OCI-LY7 (cell line): Measurements from ENCODE around the gene ITSN1. TPM values are rescaled to one million over a fixed set of nuclear protein-coding genes. Genes with fewer than 3 reads are reported as not detected.
"Not testable (repeated sequence)": the region's sequence is repeated elsewhere in the genome, so short reads cannot be mapped to it uniquely, and the experiment has no call there.

ENCODE experiments used
- BruUV-seq: library from RNA; stranded (reverse); fragments of 400-500 nt; replicated peaks from 2 replicates; lab custom pipeline; 2021; lab: Mats Ljungman, UMichigan
- CTCF ChIA-PET: fragments of 300-600 bp; sonication (Branson Sonifier 250); formaldehyde crosslinking; loops from one replicate; lab custom pipeline; 2022; ENCODE audit warnings: antibody characterized with exemption; ENCODE audit not compliant: unreplicated experiment; lab: Charles Lee
- POLR2A ChIA-PET: fragments of 300-600 bp; sonication (Branson Sonifier 250); formaldehyde crosslinking; loops from one replicate; lab custom pipeline; 2022; ENCODE audit warnings: antibody characterized with exemption; lab: Charles Lee
- DNase-seq: peaks from one replicate; pipeline ENCODE4 v3.0.0-alpha.2; 2015; ENCODE audit warnings: low spot score
- H2AFZ ChIP-seq: fragments of 200-600 bp; sonication (generic), shearing (Covaris generic); 2 replicates; pipeline ENCODE4 v1.6.1; 2014; ENCODE audit warnings: mild to moderate bottlenecking, antibody characterized with exemption, low read length, moderate library complexity
- H3K27ac ChIP-seq: fragments of 200-600 bp; sonication (generic); 2 replicates; pipeline ENCODE4 v1.5.1; 2014; ENCODE audit warnings: mixed run types, low read depth, mild to moderate bottlenecking, moderate library complexity, low read length, inconsistent platforms; ENCODE audit not compliant: poor library complexity, severe bottlenecking
- H3K36me3 ChIP-seq: fragments of 200-600 bp; sonication (generic); 2 replicates; pipeline ENCODE4 v1.6.1; 2014; ENCODE audit warnings: mild to moderate bottlenecking, antibody characterized with exemption, low read length, moderate library complexity, mixed read lengths; ENCODE audit not compliant: insufficient read depth
- H3K4me1 ChIP-seq: fragments of 200-600 bp; sonication (generic); 2 replicates; pipeline ENCODE4 v1.5.1; 2014; ENCODE audit warnings: mild to moderate bottlenecking, low read length; ENCODE audit not compliant: insufficient read depth, poor library complexity, severe bottlenecking
- H3K4me2 ChIP-seq: fragments of 200-600 bp; sonication (generic); 2 replicates; pipeline ENCODE4 v1.6.1; 2014; ENCODE audit warnings: mild to moderate bottlenecking, low read length
- H3K4me3 ChIP-seq: fragments of 200-600 bp; sonication (generic); 2 replicates; pipeline ENCODE4 v1.5.1; 2014; ENCODE audit warnings: mild to moderate bottlenecking, low read depth, low read length; ENCODE audit not compliant: poor library complexity, severe bottlenecking
- H3K79me2 ChIP-seq: fragments of 200-600 bp; sonication (generic); 2 replicates; pipeline ENCODE4 v1.6.1; 2016; ENCODE audit warnings: low read depth, mild to moderate bottlenecking, low read length, moderate library complexity, mixed read lengths; ENCODE audit not compliant: insufficient read depth
- H3K9me2 ChIP-seq: fragments of 200-600 bp; sonication (generic); 2 replicates; pipeline ENCODE4 v1.6.1; 2016; ENCODE audit warnings: mild to moderate bottlenecking, low read length, mixed read lengths; ENCODE audit not compliant: insufficient read depth
- H3K9me3 ChIP-seq: fragments of 200-600 bp; sonication (generic); 2 replicates; pipeline ENCODE4 v1.6.1; 2014; ENCODE audit warnings: mild to moderate bottlenecking, mixed run types, low read length, mixed read lengths
- H4K20me1 ChIP-seq: fragments of 200-600 bp; sonication (generic); 2 replicates; pipeline ENCODE4 v1.6.1; 2014; ENCODE audit warnings: mild to moderate bottlenecking, antibody characterized with exemption, low read length, moderate library complexity, mixed read lengths; ENCODE audit not compliant: insufficient read depth
- EZH2phosphoT487 ChIP-seq: fragments of 200-600 bp; sonication (generic); IDR thresholded peaks from 2 replicates; pipeline ENCODE4 v1.6.1; 2018; ENCODE audit warnings: low read depth, borderline replicate concordance, mild to moderate bottlenecking, mixed run types, antibody characterized with exemption, low read length, moderate library complexity, mixed read lengths
- intact Hi-C: fragments of 100-400 bp; cut with micrococcal nuclease; formaldehyde crosslinking; loops from one replicate; pipeline ENCODE4 v1.10.0; 2022; ENCODE audit not compliant: unreplicated experiment
- total RNA-seq, 2 experiments: library from RNA; depleted of rRNA in 1 of 2; stranded (reverse); fragments of >200 nt in 1 of 2; shearing (Covaris generic) in 1 of 2; gene quantifications; 2 replicates each; pipeline ENCODE4 v1.2.3, GENCODE V29; 2014 to 2022
- TF ChIP-seq, protein P1 (sequence below): fragments of 200-600 bp; sonication (generic); conservative IDR thresholded peaks from 2 replicates; pipeline ENCODE4 v1.5.1; 2014; ENCODE audit warnings: mild to moderate bottlenecking, antibody characterized with exemption, low read length, moderate library complexity, mixed read lengths

Gene ITSN1
- total RNA-seq, 2 experiments from 2014 or later = 0.60 to 5.9 TPM

DNA sequence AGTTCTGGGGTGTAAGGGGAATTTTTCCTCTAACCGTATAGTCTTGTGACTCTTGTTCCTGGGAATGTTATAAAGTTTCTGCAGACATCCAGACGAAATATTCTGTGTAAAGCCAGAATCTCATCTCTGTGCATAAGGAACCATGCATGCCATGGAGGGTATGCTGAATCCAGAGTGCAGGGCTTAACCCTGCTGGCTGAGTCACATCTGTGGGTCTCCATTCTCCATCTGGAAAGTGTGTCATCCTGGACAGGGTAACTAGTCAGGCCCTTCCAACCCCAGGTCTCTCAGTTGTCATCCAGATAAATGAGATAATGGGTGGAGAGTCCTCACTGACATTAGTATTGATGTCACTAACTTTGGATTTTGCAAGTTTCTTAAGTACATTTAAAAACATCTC is 224.5 kb downstream of the ITSN1 start:
- Histone ChIP-seq H4K20me1 (no peaks in the 10 kb centered on the region), H2AFZ (no peak overlapping the region), H3K36me3 (no peaks in the 10 kb centered on the region), H3K79me2 (no peaks in the 10 kb centered on the region), H3K9me3 (no peaks in the 10 kb centered on the region), H3K27ac (no peak overlapping the region), H3K4me2 (no peak overlapping the region), H3K9me2 (no peaks in the 10 kb centered on the region), H3K4me1 (no peaks in the 10 kb centered on the region), H3K4me3 (no peak overlapping the region)
- DNase-seq = no peak
- BruUV-seq = no TSS peak
- POLR2A ChIA-PET = no interaction called here
- intact Hi-C loops = no loop called here
- TF ChIP-seq, protein P1, sequence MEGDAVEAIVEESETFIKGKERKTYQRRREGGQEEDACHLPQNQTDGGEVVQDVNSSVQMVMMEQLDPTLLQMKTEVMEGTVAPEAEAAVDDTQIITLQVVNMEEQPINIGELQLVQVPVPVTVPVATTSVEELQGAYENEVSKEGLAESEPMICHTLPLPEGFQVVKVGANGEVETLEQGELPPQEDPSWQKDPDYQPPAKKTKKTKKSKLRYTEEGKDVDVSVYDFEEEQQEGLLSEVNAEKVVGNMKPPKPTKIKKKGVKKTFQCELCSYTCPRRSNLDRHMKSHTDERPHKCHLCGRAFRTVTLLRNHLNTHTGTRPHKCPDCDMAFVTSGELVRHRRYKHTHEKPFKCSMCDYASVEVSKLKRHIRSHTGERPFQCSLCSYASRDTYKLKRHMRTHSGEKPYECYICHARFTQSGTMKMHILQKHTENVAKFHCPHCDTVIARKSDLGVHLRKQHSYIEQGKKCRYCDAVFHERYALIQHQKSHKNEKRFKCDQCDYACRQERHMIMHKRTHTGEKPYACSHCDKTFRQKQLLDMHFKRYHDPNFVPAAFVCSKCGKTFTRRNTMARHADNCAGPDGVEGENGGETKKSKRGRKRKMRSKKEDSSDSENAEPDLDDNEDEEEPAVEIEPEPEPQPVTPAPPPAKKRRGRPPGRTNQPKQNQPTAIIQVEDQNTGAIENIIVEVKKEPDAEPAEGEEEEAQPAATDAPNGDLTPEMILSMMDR = no peak
- TF ChIP-seq EZH2phosphoT487 = no peak
- CTCF ChIA-PET = no interaction called here

DNA sequence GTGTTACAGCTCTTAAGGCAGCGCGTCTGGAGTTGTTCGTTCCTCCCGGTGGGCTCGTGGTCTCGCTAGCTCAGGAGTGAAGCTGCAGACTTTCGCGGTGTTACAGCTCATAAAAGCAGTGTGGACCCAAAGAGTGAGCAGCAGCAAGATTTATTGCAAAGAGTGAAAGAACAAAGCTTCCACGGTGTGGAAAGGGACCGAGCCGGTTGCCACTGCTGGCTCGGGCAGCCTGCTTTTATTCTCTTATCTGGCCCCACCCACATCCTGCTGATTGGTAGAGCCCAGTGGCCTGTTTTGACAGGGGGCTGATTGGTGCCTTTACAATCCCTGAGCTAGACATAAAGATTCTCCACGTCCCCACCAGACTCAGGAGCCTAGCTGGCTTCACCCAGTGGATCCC is 225.6 kb downstream of the ITSN1 start:
- H4K20me1 ChIP-seq, H3K79me2 ChIP-seq, H3K4me2 ChIP-seq, H3K4me1 ChIP-seq, H2AFZ ChIP-seq, intact Hi-C loops, BruUV-seq, H3K9me3 ChIP-seq, H3K4me3 ChIP-seq, H3K9me2 ChIP-seq, H3K27ac ChIP-seq, DNase-seq, CTCF ChIA-PET, H3K36me3 ChIP-seq: not testable (repeated sequence)
- POLR2A ChIA-PET = interaction anchor here (0.6 kb wide), 2 partner anchors 454 to 1973 kb away, joined by 4 to 6 read pairs; no protein-coding TSS in a partner anchor

DNA sequence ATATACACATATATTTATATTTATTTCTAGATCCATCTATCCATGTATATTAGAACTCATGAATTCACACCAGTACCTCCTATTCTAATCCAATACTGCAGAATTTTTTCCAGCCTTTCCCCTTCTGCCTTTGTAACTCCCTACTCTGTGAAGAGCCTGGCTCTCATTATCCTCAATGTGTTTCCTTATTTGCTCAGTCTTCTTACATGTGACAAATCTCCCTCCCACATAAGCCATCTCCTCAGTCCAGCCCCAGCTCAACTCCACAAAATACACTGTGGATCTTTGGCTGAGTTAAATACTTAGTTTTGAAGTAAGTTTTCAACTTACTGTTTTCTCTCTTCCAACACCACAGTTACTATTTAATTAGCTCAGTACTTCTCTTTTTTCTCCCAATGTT is 227.6 kb downstream of the ITSN1 start:
- ChIA-PET CTCF (no interaction called here), POLR2A (interaction anchor here (0.7 to 0.8 kb wide), 2 partner anchors 23 to 176 kb away, joined by 3 read pairs; no protein-coding TSS in a partner anchor)
- no TSS peak for BruUV-seq

More for the DNA sequence above, 227.6 kb downstream of the ITSN1 start:
- Histone ChIP-seq H3K27ac (no peak overlapping the region), H3K36me3 (no peaks in the 10 kb centered on the region), H3K4me3 (no peak overlapping the region), H2AFZ (no peak overlapping the region), H3K9me2 (no peaks in the 10 kb centered on the region), H3K4me1 (no peaks in the 10 kb centered on the region), H3K9me3 (no peaks in the 10 kb centered on the region), H4K20me1 (no peaks in the 10 kb centered on the region), H3K79me2 (no peaks in the 10 kb centered on the region), H3K4me2 (no peak overlapping the region)
- no peak for DNase-seq
- intact Hi-C loops = no loop called here
- TF ChIP-seq, protein P1 = no peak
- TF ChIP-seq EZH2phosphoT487 = no peak
